SIG-M5 treated with dmso at 0.1 percent for 504 hours (cell line): ENCODE results near the gene SLC22A23.

Experiments
- DNase-seq: peaks from one replicate; lab custom pipeline; 2025; ENCODE audit not compliant: unreplicated experiment; lab: John Stamatoyannopoulos, UW

Gene SLC22A23

DNA sequence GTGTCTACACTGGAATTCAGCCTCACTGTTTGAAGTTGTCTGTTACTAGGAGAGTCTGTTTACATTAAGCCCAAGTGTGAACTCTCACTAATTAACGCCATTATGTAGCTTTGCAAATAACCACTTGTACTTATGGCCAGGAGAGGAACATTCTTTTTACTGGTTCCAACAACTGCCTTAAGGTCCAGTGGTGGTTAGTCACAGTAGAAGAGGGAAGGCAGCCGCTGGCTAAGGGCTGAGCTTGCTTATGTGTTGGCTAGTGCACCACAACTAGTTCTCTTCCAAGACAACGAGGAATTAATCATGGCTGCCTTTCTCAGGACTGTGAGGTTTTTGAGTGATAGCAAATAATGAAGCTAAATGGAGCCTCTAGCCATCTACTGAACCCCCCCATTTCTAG lies 14.9 kb upstream of the SLC22A23 start:
- no peak for DNase-seq

DNA sequence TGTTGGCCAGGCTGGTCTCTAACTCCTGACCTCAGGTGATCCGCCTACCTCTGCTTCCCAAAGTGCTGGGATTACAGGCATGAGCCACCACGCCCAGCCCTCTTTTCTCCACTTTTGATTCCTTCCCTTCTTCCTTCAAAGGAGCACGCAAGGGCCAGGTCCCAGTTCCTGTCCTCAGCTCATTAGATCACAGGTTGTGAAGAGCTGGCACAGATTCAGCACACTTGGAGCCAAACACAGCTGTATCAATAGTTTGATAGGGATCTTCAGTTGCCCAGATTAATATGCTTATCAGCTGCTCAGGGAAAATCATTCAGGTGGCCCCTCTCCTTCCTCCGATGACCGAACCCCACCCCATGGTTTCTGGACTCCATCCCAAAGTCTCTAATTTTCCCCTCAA lies 14.4 kb upstream of the SLC22A23 start:
- no peak for DNase-seq

DNA sequence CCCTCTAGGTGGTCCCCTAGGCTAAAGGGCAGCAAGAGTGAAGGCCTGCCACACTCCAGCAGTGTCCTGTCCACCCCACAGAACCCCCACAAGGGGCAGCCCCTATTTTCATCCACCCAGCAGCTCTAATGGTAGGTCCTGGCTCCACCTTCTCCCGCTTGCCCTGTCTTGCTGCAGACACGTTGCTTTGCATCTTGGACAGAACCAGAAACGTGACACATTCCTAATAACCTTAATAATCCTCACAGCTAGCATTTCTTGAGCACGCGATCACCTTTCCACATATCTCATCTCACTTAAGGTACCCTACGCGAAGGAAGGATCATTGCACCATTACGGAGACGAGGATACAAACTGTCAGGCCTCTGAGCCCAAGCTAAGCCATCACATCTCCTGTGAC lies 11.7 kb upstream of the SLC22A23 start:
- DNase-seq, result no peak

DNA sequence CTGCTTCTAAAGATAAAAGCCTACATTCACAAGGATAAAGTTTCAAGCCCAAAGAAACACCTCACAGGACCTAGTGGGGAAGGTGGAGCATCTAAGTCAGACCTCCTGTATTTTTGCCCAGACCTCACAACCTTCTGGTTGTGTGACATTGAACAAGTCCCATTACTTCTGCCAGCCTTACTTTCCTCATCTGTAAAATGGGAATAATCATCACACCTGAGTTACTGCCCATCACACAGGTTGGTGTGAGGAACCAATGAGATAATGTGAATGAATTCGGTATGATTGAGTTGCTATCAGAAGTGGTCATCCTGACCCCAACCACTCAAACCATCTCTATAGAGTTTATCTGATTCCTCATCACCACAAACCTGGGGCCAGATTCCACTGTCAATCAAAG lies 11.1 kb upstream of the SLC22A23 start:
- DNase-seq, result no peak

DNA sequence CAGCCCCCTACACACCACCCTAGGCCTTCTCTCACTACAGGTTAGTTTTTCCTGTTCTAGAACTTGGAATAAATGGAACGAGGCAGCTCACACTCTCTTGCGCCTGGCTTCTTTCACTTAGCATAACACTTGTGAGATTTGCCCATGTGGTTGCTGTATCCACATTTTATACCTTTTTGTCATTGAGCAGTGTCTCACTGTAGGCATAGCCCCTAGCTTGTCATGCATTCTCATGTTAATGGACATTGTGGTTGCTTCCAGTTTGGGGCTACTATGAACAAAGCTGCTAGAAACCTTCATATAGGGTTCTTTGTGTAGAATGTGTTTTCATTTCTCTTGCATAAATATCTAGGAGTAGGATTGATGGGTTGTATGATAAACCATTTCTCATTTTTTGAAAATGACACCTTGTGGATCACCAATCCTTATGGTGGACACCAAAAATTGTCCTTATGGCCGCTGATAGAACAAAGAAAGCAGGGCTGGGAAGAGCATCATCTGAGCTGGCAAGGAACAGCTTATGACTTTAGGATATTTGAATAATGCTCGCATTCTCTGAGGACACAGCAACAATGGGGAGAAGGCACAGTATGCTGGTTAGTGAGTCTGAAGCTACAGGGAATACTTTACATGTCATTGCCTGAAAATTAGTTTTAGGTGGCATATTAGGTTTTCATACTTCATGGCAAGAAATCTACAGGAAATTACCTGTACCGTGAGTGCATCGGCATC lies 9.8 kb upstream of the SLC22A23 start:
- no peak for DNase-seq

DNA sequence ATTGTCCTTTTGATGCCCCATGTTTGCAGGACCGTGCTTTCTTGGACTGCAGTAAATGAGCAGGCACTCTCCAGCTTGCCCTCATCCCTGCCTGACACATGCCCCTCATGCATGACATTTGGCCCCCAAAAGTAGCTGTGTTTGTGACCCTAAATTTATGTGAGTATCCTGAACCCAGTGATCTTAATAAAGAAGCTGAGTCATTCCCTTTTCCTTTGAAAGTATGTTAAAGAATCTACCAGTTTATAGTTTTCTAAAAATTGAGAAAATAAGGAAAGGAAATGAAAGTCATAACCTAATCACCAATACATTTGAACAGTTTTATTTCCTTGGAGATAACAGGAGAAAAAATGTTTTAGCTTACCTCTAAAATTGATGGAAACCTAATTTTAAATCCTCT lies 3.4 kb upstream of the SLC22A23 start:
- no peak for DNase-seq

DNA sequence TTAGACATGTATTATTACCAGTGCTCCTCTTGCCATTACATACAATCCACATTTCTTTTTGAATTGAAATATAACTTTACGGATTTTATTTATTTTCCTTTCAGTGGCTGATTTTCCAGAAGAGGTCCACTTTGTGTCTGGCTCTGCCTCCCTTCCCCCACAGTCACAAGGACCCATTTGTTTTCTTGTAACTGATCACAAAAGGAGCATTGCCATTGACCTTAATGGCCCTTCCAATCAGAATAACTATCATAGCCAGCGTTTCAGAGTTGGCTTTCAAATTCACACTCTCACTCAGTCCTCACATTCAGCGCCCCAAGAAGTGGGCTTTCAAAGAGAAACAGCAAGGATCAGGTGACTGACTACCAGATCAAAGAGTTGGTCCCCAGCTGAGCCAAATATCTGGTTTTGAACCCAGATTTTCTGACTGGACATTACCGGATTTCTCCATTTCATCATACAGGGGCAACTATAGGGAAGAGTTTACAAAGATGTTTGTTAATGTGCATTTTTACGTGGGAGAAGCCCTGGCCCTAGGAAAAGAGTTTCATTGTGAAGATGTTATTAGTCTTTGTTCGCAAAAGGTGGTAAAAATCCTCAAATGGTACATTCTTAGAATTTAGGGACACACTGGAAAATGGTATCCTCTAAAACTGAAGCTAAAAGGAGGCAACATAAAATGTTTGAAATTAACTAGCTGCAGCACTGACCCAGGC lies 2.0 kb upstream of the SLC22A23 start:
- DNase-seq, result no peak

DNA sequence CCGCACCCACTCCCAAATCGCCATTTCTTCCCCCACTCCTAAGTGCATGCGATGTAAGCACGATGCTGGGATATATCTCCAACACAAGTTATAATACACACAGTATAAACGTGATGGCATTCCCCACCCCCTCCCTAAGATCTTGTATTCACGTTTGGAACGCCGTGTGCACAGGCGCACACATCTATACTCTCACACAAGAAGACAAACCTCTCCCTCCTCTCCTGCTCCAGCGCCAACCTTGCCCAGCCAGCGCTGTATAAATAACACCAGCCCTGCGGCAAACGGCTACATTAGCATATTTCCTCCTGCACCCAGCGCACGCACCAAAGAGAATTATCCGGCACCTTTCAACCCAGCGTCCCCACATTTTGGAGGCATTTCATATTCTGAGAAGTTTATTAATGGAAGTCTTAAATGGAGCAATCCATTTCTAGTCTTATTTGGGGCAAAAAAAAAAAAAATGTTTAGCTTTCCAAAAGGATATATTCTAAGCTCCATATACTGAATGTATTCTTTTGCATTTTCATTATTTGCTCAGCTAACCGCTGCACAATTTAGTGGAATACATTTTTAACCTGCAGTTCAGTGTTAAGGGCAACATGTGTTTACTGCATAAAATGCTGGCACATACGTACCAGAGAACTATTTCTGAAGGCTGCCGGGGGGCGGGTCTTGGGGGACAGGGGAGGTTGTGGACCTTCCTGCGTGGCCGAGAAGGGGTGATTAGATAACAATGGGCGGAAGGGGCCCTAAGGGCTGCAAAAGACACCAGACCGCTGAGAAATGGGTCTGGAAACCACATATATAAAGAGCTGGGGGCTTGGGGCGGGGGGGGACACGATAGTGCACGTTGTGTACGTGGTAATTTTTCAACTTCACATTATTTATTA lies 1.1 kb upstream of the SLC22A23 start:
- no peak for DNase-seq

DNA sequence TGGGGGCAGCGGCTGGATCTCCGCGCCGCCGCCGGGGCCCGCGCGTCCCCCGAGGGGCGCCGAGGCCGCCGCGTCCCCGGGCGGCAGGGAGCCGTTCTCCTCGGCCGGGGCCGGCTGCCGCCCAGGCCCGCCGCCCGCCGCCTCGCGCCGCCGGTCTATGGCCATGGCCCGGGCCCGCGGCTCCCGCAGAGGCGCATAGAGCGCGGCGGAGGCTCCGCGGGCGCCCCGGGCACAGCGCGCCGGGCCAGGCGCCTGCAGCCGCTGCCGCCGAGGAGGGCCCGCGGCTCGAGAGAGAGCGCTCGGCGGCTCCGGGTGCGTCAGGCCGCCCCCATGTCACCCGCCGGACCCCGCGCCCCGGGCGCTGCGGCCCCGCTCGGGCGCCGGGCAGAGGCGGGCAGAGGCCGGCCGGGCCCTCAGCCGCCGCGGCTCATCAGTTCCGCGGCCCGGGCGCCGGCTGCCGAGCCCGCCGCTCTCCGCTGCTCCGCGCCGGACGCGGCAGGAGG lies 404 bp downstream of the SLC22A23 start:
- no peak for DNase-seq

DNA sequence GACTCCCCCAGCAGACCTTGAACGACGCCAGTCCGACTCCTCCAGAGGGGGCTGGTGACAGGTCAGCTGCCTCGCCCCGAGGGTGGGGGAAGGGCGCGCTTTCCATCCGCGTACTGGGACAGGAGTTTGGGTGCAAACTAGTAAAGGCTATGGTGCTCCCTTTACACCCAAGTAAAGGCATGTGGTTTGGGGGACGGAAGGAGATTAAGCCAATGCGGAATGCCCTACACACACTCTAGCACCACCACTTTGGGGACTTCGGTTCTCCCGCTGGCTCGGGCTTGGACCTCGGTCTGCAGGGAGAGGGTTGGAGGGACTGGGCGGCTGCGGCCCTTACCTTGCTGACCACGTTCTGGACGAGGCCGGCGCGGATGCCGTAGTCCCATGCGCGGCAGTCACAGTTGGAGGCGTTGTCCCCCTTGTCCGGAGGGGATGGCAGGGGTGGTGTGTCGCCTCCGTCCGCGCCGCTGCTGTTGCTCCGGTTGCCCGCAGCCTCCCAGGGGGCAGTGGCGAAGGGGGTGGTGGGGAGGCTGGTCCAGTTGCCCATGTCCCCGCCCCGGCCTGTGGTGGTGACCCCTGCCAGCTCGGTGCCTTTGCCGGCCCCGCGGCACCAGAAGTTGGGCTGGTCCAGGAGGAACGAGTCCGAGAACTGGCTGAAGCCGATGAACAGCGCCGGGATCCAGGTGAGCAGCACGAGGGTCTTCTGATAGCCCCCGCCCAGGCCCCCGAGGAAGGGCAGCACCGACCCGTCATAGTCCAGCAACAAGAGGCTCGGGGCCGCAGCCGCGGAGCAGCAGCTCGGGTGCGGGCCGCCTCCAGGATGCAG lies 1.1 kb downstream of the SLC22A23 start:
- DNase-seq, result no peak

DNA sequence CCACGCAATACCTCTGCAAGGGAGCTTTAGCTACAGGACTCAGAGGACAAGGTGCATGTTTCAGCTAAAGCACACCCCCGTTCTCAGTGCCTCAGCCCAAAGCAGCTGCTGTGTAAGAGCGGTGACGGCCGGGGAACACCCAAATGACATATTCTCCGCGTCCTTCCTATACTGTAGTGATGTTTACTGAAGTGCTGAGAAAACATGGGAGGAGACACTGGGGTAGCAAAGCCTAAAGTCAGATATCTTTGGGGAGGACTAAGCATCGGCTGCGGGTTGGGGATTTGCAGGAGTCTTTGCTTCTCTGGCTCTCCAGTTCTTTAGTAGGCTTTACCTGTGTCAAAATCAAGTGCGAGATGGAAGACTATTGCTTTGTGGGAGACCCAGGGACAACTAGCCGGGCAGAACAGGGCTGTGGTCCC lies 1.7 kb downstream of the SLC22A23 start:
- no peak for DNase-seq

DNA sequence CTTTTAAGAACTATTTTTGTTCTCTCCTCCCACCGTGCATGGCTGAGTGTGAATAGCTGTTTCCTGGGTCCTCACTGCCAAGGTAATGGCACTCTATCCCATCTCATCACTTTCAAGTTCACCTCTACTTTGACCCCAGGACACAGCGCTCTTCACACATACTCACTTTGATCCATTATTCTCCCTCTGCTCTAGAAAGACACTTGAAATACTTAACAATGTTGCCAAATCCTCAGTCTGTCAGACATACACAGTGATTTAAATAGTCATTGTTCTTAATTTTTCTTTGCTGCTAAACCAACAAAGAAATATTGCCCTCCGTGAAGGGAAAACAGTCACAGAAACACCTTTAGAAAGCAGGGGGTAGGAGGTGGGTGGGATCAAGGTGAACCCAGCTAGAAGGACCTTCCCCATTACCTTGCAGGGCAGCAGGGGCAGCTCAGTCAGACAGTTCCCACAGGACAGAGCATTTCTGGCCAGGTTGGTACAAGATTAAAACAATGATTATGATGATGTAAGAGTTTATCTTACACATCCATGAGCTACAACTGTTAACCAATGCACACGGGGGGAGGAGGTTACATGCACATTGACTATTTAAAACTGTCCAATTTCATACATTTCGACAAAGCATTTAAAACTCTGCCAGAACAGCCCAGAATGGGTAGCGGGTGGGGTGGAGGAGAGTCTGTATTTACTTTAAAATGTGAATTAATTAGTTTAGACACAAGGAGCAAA lies 2.4 kb downstream of the SLC22A23 start:
- no peak for DNase-seq

DNA sequence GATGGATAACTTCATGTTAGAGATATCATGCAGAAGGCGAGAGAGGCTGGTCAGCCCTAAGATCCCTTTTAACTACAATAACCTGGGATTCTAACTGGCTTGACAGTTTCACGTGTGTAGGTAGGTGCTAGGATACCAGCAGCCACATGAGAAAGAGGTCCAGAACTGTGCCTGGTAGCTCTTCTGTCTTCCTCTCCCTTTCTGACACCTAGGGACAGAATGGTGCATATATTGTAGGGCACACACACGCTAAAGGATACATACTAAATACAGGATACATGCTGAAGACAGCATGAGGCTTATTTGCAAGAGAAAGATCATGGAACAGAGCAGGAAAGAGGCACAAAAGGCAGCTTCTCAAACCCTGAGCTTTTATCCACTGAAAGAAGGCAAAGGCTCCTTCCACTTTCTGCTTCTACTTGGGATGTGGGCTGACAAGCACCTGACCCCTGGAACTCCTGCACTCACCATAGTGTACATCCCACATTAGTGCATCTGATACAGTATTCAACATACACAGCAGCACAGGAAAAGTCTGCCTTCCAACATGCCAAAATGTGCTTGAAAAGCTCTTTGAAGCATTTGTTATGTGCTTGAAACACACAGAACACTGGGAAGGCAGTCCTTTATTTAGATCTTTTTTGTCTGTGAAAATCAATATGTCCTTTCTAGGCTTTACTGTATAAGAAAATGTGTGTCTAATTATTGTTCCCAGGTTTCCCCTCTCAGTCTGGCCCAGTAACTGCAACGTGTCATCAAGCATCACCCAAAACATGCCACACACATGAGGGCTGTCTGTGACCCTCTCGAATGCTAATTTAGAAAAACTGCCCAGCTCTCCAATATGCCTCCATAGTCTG lies 3.2 kb downstream of the SLC22A23 start:
- no peak for DNase-seq

DNA sequence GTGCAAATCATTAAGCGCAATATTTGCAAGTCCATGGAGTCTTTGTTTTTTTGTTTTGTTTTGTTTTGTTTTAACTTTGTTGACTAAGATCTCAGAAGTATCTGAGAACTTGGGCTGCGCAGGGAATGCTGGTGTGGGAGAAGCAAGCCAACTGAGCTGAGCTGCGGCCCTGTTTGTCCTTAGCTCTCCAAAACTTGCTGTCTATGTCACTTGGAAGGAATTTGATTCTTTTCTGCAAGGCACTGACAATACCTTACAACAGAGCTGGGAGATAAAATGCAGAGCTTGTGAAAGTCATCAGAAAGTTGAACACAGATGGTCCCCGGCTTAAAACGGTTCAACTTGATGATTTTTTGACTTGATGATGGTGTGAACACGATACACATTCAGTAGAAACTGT lies 5.4 kb downstream of the SLC22A23 start:
- DNase-seq, result no peak

DNA sequence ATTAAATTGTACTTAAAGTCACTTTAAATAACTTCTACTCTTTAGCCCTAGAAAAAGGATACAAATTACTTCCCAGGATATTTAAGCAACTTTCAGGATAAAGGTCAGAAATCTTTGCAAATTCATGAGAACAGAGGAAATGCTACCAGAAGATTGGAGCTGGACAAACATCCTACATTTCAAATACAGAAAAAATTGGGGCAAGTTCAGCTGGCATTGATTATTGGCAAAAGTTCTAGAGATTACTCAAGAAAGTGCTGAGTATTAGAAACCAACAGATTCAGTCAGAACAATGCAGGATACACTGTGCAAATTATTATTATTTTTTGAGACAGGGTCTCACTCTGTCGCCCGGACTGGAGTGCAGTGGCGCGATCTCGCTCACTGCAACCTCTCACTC lies 6.0 kb downstream of the SLC22A23 start:
- DNase-seq, result no peak

DNA sequence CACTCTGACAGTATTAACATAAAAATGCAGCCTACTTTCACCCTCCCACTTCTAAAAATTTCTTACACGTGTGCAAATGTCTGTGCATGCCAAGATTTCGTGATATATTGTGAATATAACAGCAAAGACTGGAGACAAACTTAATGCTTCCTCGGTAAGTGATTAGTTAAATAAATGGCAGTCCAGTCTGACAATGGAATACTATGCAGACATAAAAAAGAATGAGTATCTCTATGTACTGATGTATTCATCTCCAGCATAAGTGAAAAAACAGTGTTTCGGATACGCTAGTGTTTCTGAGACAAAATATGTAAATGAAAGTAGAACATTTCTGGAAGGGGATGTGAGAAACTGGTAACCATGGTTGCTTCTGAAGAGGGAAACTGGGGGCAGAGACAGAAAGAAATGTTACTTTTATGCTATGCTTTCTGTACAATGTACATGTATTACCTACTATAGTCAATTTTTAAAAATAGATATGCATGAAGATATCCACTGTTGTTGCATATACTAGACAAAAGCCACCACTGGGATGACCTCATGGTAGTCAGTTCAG lies 7.0 kb downstream of the SLC22A23 start:
- DNase-seq, result no peak

DNA sequence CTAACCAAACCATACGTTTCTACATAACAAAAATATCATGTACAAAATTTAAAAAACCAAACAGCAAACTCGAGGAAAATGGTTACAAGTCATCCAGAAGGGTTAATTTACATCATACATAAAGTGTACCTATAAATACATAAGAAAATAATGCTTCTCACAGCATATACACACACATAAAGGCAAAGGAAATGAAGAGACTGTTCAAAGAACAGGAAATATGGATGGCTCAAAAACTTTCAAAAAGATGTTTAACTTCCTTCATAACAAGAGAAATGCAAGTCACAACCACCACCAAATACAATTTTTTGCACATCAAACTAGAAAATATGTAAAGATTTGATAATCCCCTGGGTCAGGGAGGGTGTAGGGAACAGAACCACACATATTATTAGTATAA lies 7.5 kb downstream of the SLC22A23 start:
- no peak for DNase-seq

DNA sequence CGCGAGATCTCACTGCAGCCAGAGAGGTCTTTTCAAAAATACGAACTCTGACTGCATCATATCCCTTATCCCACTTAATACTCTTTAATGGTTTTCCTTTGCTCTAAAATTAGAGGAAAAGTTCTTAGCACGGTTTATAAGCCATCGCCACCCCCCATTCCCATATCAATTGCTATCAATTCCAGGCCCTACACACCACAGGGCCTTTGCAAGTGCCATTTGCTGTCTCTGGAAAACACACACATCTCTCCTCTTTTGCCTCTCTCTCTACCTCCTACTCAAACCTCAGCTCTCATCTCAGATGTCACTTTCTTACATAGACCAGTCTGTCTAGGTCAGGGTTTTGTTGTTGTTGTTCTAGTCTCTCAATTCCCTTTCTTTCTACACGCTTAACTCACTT lies 9.8 kb downstream of the SLC22A23 start:
- DNase-seq, result no peak

DNA sequence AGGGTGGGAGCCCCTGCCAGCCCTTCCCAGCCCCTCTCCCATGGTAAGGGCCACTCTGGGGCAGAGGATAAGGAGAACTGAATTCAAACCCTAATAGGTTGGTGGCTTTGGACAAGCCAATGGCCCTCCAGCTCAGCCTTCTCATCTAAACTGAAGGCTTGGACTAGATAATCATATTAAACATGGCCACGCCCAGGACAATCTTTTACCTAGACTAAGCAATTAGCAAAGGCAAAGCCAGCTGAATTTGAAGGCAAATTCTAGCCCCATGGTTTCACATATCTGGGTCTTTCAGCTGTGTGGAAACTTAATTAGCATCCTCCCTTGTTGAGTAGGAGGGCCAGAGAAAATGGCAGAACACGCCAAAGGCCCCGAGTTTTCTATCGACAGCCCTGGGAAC lies 10.7 kb downstream of the SLC22A23 start:
- no peak for DNase-seq
